ENCODE results near the gene SIRPA.
"Not testable (repeated sequence)": the region's sequence is repeated elsewhere in the genome, so short reads cannot be mapped to it uniquely, and the experiment has no call there.

Gene SIRPA

GRCh38 chr20:1908191-1908590 is 13.0 kb downstream of the SIRPA start:
- DNase-seq: no peak

- DNase-seq: no peak
Observed at GRCh38 chr20:1909097-1909496, 13.9 kb downstream of the SIRPA start.

GRCh38 chr20:1911536-1911935 is 16.3 kb downstream of the SIRPA start:
- DNase-seq: no peak

GRCh38 chr20:1912053-1912452 is 16.8 kb downstream of the SIRPA start:
- no peak for DNase-seq

- no peak for DNase-seq
Observed at GRCh38 chr20:1912646-1913045, 17.4 kb downstream of the SIRPA start.

GRCh38 chr20:1915233-1915632 is 20.0 kb downstream of the SIRPA start:
- not testable (repeated sequence) for DNase-seq

GRCh38 chr20:1915725-1916124 is 20.5 kb downstream of the SIRPA start:
- no peak for DNase-seq

- DNase-seq: no peak
Observed at GRCh38 chr20:1917786-1918185, 22.6 kb downstream of the SIRPA start.

GRCh38 chr20:1918491-1919165 is 23.4 kb downstream of the SIRPA start:
- no peak for DNase-seq

GRCh38 chr20:1920252-1920651 is 25.0 kb downstream of the SIRPA start:
- no peak for DNase-seq

GRCh38 chr20:1920826-1921225 is 25.6 kb downstream of the SIRPA start:
- DNase-seq: no peak

- not testable (repeated sequence) for DNase-seq
Observed at GRCh38 chr20:1921985-1922384, 26.8 kb downstream of the SIRPA start.

- no peak for DNase-seq
Observed at GRCh38 chr20:1922786-1923185, 27.6 kb downstream of the SIRPA start.

GRCh38 chr20:1924910-1925861 is 30.0 kb downstream of the SIRPA start:
- DNase-seq: no peak

GRCh38 chr20:1926237-1926636 is 31.0 kb downstream of the SIRPA start:
- DNase-seq: no peak

GRCh38 chr20:1927217-1927616 is 32.0 kb downstream of the SIRPA start:
- no peak for DNase-seq

- no peak for DNase-seq
Observed at GRCh38 chr20:1928154-1928553, 32.9 kb downstream of the SIRPA start.

GRCh38 chr20:1928782-1929181 is 33.6 kb downstream of the SIRPA start:
- no peak for DNase-seq

GRCh38 chr20:1929460-1929859 is 34.3 kb downstream of the SIRPA start:
- no peak for DNase-seq

GRCh38 chr20:1930165-1930564 is 35.0 kb downstream of the SIRPA start:
- no peak for DNase-seq

- no peak for DNase-seq
Observed at GRCh38 chr20:1931830-1932229, 36.6 kb downstream of the SIRPA start.

GRCh38 chr20:1932971-1933370 is 37.8 kb downstream of the SIRPA start:
- no peak for DNase-seq

- no peak for DNase-seq
Observed at GRCh38 chr20:1933465-1933870, 38.3 kb downstream of the SIRPA start.

- DNase-seq: no peak
Observed at GRCh38 chr20:1934156-1934555, 38.9 kb downstream of the SIRPA start.

Measured in activated CD4-positive, alpha-beta T cell treated with anti-CD3 and anti-CD28 coated beads for 1 hour (primary cell).